PC-9 (cell line): ENCODE results near the gene XPO4. TPM values are rescaled to one million over a fixed set of nuclear protein-coding genes. Genes with fewer than 3 reads are reported as not detected.

ENCODE experiments used
- BruUV-seq: library from RNA; stranded (reverse); fragments of 400-500 nt; replicated peaks from 2 replicates; lab custom pipeline; 2021; lab: Mats Ljungman, UMichigan
- CTCF ChIA-PET: fragments of 300-600 bp; sonication (Branson Sonifier 250); formaldehyde crosslinking; loops from one replicate; lab custom pipeline; 2022; ENCODE audit warnings: antibody characterized with exemption; lab: Charles Lee
- POLR2A ChIA-PET: fragments of 300-600 bp; sonication (Branson Sonifier 250); formaldehyde crosslinking; loops from one replicate; lab custom pipeline; 2022; ENCODE audit warnings: antibody characterized with exemption; ENCODE audit not compliant: unreplicated experiment; lab: Charles Lee
- DNase-seq, 2 experiments: peaks; one replicate each; pipeline versions ENCODE4 v3.0.0 to v3.0.0-alpha.2; 2015 to 2022; ENCODE audit warnings: mixed read lengths in 1 of 2
- H2AFZ ChIP-seq: fragments of 200-600 bp; sonication (generic); 2 replicates; pipeline ENCODE4 v1.8.1; 2017; ENCODE audit warnings: antibody characterized with exemption
- H3F3A ChIP-seq: fragments of 200-600 bp; sonication (generic); 2 replicates; pipeline ENCODE4 v1.8.1; 2017; ENCODE audit warnings: antibody characterized with exemption, mild to moderate bottlenecking, low read depth; ENCODE audit not compliant: insufficient read depth
- H3K27ac ChIP-seq: fragments of 200-600 bp; sonication (generic); 2 replicates; pipeline ENCODE4 v1.6.1; 2016; ENCODE audit warnings: mixed run types
- H3K27me3 ChIP-seq: fragments of 200-600 bp; sonication (generic); 2 replicates; pipeline ENCODE4 v1.6.1; 2016; ENCODE audit warnings: low read depth, mixed run types; ENCODE audit not compliant: insufficient read depth
- H3K36me3 ChIP-seq: fragments of 200-600 bp; sonication (generic); 2 replicates; pipeline ENCODE4 v1.6.1; 2016; ENCODE audit warnings: low read depth, mixed run types
- H3K4me1 ChIP-seq: fragments of 200-600 bp; sonication (generic); replicated peaks from 2 replicates; pipeline ENCODE4 v1.6.1; 2016; ENCODE audit warnings: mixed run types; ENCODE audit not compliant: insufficient read depth
- H3K4me2 ChIP-seq: fragments of 200-600 bp; sonication (generic); 2 replicates; pipeline ENCODE4 v1.6.1; 2017; ENCODE audit warnings: mixed run types
- H3K4me3 ChIP-seq: fragments of 200-600 bp; sonication (generic); 2 replicates; pipeline ENCODE4 v1.6.1; 2016; ENCODE audit warnings: mixed run types
- H3K79me2 ChIP-seq: fragments of 200-600 bp; sonication (generic); 2 replicates; pipeline ENCODE4 v1.6.1; 2017; ENCODE audit warnings: low read depth, mixed run types
- H3K9me2 ChIP-seq: fragments of 200-600 bp; sonication (generic); 2 replicates; pipeline ENCODE4 v1.8.1; 2017; ENCODE audit warnings: mild to moderate bottlenecking; ENCODE audit not compliant: insufficient read depth
- H3K9me3 ChIP-seq: fragments of 200-600 bp; sonication (generic); 2 replicates; pipeline ENCODE4 v1.8.1; 2016; ENCODE audit warnings: low read depth; ENCODE audit not compliant: insufficient read depth
- H4K20me1 ChIP-seq: fragments of 200-600 bp; sonication (generic); 2 replicates; pipeline ENCODE4 v1.8.1; 2017; ENCODE audit not compliant: insufficient read depth
- CTCF ChIP-seq: fragments of 200-600 bp; sonication (generic); conservative IDR thresholded peaks from 2 replicates; pipeline ENCODE4 v1.6.1; 2017; ENCODE audit warnings: mixed run types, antibody characterized with exemption, mild to moderate bottlenecking, moderate library complexity
- EZH2 ChIP-seq: fragments of 200-600 bp; sonication (generic); IDR thresholded peaks from 2 replicates; pipeline ENCODE4 v1.8.0; 2017; ENCODE audit warnings: antibody characterized with exemption, low read depth
- intact Hi-C: fragments of 100-400 bp; cut with micrococcal nuclease; formaldehyde crosslinking; loops from one replicate; pipeline ENCODE4 v1.10.0; 2022; ENCODE audit not compliant: unreplicated experiment
- total RNA-seq: library from RNA; stranded (reverse); gene quantifications from 2 replicates; pipeline ENCODE4 v1.2.3, GENCODE V29; 2021

Gene XPO4
- total RNA-seq, 1 experiment from 2014 or later: 11.1 TPM

DNA sequence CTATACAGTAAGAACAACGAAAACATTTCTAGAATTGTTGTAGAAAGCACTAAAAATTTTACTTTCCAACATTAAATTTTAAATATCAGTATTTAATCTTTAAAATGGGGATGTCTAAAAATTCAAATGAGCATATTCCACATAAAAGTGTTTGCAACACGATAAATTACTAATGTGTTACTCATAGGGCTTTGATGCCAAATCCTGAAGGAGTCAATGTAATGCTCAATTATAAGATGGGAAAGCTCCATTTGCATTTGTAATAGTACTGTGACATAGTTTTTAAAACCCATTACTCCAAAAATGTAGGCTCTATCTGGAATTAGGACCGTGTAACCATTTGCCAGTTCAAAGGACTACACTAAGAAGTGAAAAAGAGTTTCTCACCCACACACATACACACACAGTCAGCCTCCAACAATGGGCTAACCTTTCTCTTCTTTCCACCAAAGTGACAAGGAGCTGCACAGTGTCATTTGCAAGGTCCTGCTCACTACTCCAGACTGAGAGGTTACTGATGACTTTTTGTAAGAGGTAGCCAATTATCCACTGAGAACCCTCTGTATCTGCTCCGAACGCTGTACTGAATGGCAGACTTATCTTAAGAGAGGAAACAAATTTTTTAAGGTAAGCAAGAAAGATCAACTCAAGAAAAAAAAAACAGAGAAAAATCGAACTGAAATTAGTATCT, 102.7 kb downstream of the XPO4 start:
- Histone ChIP-seq H3K27ac (no peak overlapping the region), H4K20me1 (no peaks in the 10 kb centered on the region), H3K36me3 (no peaks in the 10 kb centered on the region), H3K9me2 (no peaks in the 10 kb centered on the region), H3F3A (no peaks in the 10 kb centered on the region), H3K79me2 (no peaks in the 10 kb centered on the region), H3K4me2 (no peak overlapping the region), H3K4me3 (no peak overlapping the region), H3K4me1 (no peaks in the 10 kb centered on the region), H3K27me3 (no peaks in the 10 kb centered on the region), H3K9me3 (no peaks in the 10 kb centered on the region), H2AFZ (no peak overlapping the region)
- POLR2A ChIA-PET: no interaction called here
- DNase-seq: no peak
- CTCF ChIA-PET: no interaction called here
- TF ChIP-seq CTCF: no peak
- no peak for TF ChIP-seq EZH2
- no TSS peak for BruUV-seq
- intact Hi-C loops: no loop called here

GRCh38 chr13:20798027-20798426, 104.5 kb downstream of the XPO4 start:
- Histone ChIP-seq H3F3A (no peaks in the 10 kb centered on the region), H3K4me2 (no peak overlapping the region), H2AFZ (no peak overlapping the region), H3K36me3 (no peaks in the 10 kb centered on the region), H4K20me1 (no peaks in the 10 kb centered on the region), H3K9me2 (no peaks in the 10 kb centered on the region), H3K27ac (no peak overlapping the region), H3K4me3 (no peak overlapping the region), H3K4me1 (no peaks in the 10 kb centered on the region), H3K27me3 (no peaks in the 10 kb centered on the region), H3K79me2 (no peaks in the 10 kb centered on the region), H3K9me3 (no peaks in the 10 kb centered on the region)
- no peak for DNase-seq
- ChIA-PET CTCF (no interaction called here), POLR2A (no interaction called here)
- TF ChIP-seq EZH2: no peak
- no peak for TF ChIP-seq CTCF
- intact Hi-C loops: no loop called here
- BruUV-seq: no TSS peak

- H3K9me2 ChIP-seq: no peaks in the 10 kb centered on the region
- no peaks in the 10 kb centered on the region for H3K79me2 ChIP-seq
- H3K4me2 ChIP-seq: no peak overlapping the region
- ChIA-PET POLR2A (no interaction called here), CTCF (no interaction called here)
- no peaks in the 10 kb centered on the region for H3K27me3 ChIP-seq
- no peak for TF ChIP-seq EZH2
- TF ChIP-seq CTCF: no peak
- no peak for DNase-seq
- H3K4me1 ChIP-seq: no peaks in the 10 kb centered on the region
- H4K20me1 ChIP-seq: no peaks in the 10 kb centered on the region
- H3K4me3 ChIP-seq: no peak overlapping the region
- BruUV-seq: no TSS peak
- intact Hi-C loops: no loop called here
- no peaks in the 10 kb centered on the region for H3K9me3 ChIP-seq
- H3K36me3 ChIP-seq: no peaks in the 10 kb centered on the region
- no peaks in the 10 kb centered on the region for H3F3A ChIP-seq
- H3K27ac ChIP-seq: no peak overlapping the region
- no peak overlapping the region for H2AFZ ChIP-seq
Measured at GRCh38 chr13:20796791-20797508, 105.6 kb downstream of the XPO4 start.
